HL-60/S4 treated with retinoic acid at 250 ng/mL for 4 days and 3 days (cell line): Measurements from ENCODE around the gene CD86.
"Not testable (repeated sequence)": the region's sequence is repeated elsewhere in the genome, so short reads cannot be mapped to it uniquely, and the experiment has no call there.

Experiments
- in situ Hi-C: fragments of 300-500 bp; cut with MboI; formaldehyde crosslinking; loops from 2 replicates; pipeline ENCODE4 v1.7.0; 2022; ENCODE audit warnings: low sequenced_read_pairs

The CD86 gene, protein sequence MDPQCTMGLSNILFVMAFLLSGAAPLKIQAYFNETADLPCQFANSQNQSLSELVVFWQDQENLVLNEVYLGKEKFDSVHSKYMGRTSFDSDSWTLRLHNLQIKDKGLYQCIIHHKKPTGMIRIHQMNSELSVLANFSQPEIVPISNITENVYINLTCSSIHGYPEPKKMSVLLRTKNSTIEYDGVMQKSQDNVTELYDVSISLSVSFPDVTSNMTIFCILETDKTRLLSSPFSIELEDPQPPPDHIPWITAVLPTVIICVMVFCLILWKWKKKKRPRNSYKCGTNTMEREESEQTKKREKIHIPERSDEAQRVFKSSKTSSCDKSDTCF

DNA sequence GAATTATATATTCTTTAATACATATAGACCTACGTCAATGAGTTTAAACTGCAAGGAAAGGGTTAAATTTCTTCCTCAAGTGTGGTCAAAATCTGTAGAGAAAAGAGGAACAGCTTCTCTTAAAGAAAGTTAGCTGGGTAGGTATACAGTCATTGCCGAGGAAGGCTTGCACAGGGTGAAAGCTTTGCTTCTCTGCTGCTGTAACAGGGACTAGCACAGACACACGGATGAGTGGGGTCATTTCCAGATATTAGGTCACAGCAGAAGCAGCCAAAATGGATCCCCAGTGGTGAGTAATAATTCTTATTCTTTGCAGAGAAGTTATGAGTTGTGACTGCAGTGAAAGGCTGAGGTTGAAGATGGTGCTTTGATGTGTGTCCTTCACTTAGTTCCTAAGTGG lies at the start of gene CD86:
CD86 (plus strand) TSS at position 148 of the 400 bp plus-strand sequence; CDS start at position 276, 128 bp downstream.
- in situ Hi-C loops: no loop called here

DNA sequence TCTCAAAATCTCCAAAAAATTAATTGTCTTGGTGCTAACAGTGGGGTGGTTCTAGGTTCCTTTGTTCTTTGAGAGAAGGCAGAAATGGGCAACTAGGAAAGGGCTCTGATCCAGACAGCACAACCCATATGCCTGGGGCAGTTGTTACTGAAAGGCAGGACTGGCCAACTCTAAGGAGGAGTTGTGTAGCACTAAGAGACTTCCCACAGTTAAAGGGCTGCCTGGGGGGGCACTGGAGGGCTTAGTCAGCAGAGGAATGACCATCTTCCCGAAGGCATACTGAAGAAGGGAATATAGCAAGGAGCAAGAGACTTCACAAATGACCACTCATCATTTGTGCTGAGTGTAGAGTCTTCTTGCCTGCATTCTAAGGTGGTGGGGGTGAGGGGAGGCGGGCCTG lies 48.9 kb upstream of the CD86 start:
- in situ Hi-C loops: no loop called here

DNA sequence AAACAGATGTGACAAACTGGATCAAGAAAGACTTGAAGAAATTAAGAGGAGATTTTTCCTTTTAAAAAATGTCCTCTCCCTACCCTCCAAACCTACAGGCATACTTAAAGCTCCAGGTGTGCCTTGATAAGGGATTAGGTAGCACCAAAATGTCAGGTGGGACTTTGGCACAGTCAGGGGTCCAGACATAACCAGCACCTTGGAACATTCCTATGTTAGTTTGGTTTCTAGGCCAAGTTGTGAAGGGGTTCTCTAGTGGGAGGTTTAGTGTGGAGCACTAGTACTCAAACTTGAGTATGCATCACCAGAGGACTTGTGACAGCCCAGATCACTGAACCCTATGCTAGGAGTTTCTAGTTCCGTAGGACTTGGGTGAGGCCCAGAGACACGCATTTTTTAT lies 47.0 kb upstream of the CD86 start:
- in situ Hi-C loops: no loop called here

DNA sequence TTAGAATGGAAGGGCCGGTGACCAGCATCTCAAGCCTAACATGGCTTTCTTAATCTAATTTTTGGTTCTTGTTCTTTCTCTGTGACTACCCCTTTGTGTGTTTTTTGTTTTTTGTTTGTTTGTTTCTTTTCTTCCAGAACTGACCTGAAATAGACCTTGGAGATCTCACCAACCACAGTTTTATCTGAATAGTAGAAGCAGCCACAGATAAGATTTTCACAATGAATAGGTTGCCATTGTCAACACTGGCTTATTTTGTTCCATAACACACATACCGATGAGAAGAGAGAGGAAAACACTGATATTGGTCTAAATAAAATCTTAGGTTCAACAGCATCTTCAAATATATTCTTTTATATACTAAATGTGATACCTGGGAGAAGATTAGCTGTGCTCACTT lies 44.7 kb upstream of the CD86 start:
- in situ Hi-C loops: no loop called here

DNA sequence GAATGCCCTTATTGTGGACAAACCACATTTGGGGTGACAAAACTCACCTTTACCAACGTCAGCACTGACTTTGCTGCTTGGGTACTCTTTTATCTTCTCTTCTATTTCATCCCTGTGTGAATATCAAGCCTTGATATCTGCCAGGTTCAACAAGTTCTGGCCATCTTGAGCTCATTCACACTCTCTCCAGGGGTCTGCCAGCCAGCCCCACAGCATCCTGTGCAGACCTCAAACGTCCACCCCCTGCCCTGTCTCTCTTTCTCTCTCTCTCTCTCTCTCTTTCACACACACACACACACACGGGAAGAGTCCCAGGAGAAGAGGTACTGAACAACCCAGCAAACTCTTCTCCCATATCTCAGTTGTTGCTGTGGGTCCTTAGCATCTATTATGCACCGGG lies 43.8 kb upstream of the CD86 start:
- in situ Hi-C loops: no loop called here

DNA sequence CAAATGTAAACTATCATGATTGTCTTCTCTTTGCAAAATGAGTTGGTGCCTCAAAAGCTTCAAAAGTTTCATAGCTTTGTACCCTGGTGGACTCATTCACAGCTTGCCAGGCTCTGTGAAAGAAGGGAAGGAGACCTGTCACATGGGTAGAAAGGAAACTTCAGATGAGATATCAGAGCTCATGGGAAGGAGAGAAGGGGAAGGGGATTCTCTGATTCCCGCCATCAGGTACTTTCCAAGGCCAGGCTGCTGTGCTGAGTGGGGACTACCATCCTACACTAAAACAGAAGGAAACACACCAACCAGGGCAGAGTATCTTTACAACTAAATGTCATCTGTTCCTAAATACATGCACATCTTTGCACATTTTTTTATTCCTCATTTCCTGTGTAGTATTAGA lies 42.3 kb upstream of the CD86 start:
- in situ Hi-C loops: no loop called here

DNA sequence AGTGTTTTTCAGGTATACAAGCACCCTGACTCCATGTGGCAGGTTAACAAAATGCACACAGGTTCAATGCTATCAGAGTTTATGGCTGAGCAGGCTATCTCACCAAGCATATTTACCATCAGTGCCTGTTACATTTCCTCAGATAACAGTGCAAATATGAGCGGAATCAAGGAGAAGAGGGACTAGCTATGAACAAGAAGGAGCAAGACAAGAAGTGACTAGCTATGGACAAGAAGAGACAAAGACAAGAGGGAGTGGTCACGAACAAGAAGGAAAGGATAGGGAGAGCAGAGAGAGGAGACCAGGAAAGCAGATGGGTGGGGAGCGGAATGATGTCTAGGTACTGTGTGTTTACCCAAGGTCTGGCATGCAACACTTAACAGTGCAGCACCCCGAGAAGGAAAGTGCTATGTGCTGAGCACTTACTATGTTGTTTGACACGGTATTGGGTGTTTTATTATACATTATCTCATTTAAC lies 41.7 kb upstream of the CD86 start:
- in situ Hi-C loops: no loop called here

DNA sequence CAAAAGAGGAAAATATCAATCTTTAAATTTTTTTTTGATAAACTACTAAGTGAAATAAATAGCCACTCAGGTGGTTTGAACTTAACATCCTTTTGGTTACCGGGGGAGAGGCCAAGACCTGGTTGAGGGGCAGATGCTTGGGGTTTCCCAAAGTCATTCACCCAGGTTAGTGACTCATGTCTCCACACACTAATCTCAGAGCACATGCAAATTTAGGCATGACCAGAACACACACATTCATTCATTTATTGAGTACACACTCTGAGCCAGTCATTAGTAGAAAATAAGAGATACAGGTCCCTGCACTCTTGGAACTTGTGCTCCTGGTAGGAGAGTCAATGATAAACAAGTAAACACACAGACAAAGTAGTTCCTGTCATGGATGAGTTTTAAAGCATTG lies 40.4 kb upstream of the CD86 start:
- in situ Hi-C loops: no loop called here

DNA sequence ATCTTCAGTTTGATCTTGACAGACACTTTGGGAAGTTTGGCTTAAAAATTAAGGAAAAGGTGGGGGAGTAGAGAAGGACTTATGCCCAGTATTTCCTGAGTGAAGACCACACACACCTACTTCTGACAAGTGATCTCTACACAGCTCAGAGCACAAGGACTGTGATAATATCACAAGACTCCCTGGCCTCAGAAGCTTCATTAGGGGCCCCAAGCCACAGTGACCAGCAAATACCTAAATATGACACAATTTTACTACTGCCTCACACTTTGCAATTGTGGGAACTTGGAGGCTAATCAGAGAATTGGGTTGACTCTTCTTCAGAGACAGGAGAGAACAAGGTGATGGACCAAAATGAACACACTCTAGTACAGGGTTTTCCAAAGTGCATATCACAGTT lies 35.7 kb upstream of the CD86 start:
- in situ Hi-C loops: no loop called here

DNA sequence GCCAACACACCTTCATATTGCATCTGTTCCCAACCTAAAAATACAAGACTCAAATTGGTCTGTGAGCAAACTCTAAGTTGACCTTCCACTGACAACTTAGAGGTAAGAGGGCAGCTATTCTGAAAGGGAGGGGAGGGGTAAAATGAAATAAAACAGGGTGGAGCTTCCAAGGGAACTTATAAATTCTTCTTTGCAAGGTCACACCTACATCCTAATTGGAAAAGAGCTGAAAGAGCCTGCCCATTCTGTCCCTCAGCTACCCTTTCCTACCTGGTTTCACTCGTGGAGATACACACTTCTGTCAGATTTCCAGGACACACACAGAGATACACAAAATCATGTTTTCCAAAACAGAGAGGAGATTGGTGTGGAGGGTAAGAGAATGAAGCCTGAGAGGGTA lies 34.1 kb upstream of the CD86 start:
- in situ Hi-C loops: no loop called here

DNA sequence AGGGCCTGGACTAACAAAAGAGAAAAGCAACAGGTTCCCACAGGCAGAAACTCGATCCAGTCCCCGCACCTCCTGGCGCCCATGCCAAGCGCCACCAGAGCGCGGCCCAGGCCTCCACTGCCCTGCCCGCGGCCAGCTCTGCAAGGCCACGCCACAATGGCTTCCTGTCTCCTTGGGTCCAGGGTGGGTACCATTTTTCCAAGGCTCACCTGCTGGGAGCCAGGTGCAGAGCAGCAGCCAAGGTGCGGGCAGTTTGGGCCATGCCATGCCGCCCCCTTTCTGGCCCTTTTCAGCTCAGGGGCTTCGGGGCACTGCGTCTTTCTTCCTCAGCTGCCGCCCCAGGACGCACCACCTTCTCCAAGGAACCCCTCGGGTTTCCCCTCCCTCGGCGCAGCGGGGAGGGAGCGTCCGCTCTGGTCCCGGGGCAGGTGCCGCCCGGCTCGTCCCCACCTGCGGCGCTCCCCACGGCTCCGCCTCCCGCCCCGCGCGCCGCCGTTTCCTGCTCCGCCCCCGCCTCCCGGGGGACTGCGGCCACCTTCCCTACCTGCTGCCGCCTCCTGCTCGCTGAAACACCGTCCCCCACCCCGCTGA lies 33.3 kb upstream of the CD86 start, which contains the start of gene ILDR1:
ILDR1 (minus strand) TSS at position 437 of the 591 bp plus-strand sequence; CDS start at position 267, 170 bp downstream.
- in situ Hi-C loops: no loop called here

DNA sequence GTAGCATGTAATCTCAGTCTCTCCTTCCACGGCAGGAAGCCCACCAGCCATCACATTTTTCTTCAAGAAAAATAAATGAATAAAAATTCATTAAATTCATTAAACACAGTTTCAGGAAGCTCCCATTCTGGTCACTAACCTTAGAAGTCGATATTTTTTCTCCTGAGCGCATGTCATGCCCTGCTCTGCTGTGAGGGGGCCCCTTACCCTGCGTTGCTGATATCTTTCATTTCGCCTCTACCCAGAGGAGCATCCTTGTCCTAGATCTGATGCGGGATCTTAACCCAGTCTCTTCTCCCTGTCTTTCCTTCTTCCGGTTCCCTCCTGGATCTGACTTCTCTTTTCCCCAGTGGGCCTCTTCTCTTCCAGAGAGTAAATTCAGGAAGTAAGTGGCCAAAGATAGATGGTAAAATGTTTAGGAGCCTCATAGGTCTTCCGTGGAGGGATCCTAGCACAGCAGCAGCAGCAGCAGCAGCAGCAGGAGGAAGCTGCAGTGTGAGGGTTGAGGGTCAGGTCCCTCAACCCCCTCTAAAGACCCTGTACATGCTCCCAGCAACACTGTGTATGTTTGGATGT lies 31.7 kb upstream of the CD86 start:
- in situ Hi-C loops: no loop called here

DNA sequence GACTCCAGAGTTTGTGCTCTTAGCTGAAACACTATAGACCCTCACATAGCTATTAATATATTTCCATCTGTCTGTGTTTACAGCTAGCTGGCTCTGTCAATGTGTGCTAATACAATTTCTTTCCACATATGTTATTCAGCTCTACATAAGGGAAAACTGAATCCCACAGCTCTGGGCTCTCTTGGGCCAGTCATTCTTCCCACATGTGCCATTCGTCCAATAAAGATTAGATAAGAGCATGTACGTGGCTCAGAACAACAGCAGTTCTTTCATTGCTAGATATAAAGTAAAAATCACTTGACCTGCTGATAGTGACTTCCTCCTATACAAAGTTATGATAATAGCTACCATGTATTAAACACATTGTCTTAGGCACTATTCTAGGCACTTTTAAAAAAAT lies 30.4 kb upstream of the CD86 start:
- in situ Hi-C loops: no loop called here

DNA sequence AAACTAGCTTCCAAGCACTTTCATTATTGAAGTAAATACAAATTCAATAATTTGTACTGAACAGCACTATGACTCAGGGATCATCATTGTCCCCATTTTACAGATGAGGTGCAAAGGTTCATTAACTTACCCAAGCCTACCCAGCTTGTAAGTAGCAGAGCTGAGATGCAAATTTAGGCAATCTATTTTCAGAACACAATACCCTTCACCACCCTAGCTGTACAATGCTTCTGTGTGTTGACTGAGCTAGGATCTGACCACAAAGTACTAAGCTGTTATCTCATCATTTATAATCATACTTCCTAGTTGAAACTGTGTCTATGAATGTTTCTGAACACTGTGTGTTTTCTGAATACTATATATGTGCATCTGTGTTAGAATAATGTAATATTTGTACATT lies 29.9 kb upstream of the CD86 start:
- in situ Hi-C loops: no loop called here

DNA sequence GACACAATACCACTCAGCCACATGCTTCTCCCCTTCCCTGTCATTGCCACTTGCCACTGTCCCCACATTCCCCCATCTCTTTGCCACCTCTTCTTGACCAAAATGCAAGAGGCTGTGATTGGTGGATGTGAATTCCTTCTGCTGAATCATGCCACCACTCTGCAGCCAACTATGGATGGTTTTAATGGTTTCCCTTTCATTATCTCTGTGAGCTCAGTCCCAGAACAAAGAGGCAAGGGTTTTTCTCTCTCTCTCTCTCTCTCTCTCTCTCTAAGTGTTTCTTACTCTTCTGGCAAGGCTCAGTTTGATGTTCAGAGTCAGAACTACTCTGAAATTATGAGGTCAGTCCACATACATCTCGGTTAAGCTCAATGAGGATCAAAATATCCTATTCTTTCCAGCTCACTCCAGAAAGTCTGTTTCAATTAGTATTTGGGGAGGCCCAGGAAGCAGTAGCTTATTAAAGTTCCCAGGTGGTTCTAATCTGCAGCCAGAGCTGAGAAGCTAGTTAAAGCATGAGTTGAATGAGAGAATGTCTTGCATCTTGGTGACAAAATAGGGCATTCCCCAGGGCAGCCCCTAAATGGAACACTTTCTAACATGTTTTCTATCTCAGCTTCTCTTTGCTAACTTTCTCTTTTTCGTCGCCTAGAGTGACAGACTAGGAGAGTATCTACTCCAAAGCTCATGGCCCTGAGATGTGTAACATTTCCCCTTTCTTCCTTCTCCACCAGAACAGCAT lies 24.6 kb upstream of the CD86 start:
- in situ Hi-C loops: no loop called here

DNA sequence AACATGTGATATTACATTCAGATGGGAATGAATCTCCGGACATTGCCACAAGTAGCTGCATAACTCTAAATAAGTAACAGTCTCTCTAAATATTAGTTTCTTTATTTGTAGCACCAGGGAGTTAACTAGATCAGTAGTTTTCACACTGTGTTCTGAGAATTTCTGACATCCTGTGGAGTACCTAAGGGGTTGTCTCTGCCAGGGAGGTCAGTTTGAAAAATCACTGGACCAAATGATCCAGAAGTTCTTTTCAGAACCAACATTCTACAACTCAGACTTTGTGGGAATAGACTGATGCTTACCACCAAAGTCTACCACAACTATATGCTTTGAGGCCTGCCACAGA lies 24.1 kb upstream of the CD86 start:
- in situ Hi-C loops: no loop called here

DNA sequence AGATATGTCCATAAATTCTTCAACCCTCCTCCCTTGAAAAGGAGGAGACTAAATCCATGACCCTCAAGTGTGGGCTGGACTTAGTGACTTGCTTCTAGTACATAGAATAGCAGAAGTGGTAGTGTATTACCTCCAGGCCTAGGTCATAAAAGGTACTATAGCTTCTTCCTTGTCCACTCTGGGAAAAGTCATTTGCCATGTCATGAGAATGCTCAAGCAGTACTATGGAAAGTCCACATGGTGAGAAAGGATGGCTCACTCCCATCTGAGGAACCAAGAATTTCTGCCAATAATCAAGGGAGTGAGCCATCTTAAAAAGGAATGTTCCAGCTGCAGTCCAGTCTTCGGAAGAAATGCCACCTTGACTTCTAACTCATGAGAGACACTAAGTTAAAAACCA lies 22.6 kb upstream of the CD86 start:
- in situ Hi-C loops: no loop called here

DNA sequence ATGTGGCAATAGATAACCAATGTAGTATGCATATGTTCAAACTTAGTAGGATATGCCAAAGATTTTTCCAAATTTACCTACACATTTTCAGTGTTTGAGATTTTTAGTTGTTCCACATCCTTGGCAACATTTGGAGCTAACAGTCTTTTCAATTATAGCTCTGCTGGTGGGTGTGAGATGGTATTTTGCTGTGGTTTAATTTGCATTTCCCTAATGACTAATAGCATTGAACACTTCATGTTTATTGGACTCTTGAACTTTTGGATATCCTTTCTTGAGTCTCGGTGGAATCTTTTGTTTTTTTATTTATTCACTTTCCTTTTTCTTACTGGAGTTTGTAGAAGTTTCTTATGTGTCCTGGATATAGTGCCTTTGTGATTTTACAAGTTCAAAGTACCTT lies 22.1 kb upstream of the CD86 start:
- in situ Hi-C loops: no loop called here

DNA sequence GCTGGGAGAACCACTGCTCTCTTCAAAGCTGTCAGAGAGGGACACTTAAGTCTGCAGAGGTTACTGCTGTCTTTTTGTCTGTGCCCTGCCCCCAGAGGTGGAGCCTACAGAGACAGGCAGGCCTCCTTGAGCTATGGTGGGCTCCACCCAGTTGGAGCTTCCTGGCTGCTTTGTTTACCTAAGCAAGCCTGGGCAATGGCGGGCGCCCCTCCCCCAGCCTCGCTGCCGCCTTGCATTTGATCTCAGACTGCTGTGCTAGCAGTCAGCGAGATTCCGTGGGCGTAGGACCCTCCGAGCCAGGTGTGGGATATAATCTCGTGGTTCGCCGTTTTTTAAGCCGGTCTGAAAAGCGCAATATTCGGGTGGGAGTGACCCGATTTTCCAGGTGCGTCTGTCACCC lies 7.9 kb upstream of the CD86 start:
- in situ Hi-C loops: not testable (repeated sequence)

DNA sequence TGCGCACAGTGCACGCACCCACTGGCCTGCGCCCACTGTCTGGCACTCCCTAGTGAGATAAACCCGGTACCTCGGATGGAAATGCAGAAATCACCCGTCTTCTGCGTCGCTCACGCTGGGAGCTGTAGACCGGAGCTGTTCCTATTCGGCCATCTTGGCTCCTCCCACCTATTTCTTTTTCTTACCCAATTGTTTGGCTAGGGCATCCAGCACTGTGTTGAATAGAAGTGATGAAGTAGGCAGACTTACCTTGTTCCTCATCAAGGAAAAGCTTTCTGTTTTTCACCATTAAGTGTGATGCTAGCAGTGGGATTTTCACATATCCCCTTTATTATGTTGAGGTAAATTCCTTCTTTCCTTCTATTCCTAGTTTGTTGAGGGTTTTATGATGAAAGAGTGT lies 7.4 kb upstream of the CD86 start:
- in situ Hi-C loops: not testable (repeated sequence)

DNA sequence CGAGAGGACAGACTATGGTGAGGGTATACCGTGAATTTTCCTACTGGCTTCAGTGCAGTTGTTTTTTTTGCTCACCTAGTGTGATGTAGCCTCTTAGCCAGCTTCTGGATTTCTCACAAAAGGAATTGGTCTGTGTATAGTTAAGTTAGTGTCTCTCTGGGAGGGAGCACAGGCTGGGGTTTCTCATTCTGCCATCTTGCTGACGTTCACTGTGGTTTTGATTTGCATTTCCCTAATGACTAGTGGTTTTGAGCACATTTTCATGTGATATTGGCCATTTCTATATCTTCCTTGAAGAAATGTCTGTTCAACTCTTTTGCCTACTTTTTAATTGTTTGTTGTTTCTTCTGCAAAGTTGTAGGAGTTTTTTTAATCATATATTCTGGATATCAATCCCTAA lies 2.2 kb upstream of the CD86 start:
- in situ Hi-C loops: no loop called here

DNA sequence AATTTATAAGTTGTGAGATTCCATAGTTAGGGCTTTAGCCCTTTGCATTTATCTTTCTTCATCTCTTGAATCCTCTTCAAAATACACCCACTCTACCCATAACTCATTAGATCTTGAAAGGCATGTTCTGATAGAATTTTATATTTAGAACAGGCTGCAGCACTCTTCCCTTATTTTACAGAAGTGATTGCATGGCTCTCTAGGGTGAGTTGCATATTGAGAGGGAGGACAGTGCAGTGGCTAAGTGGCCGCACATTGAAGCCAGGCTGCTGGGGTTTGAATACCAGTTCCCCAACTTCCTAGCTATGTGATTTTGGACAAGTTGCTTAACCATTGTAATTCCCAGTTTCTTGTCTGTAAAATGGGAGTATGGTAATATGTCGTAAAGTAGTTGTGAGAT lies 2.5 kb downstream of the CD86 start:
- in situ Hi-C loops: no loop called here
